ENCODE results near the gene TRERF1. TPM values are rescaled to one million over a fixed set of nuclear protein-coding genes. Genes with fewer than 3 reads are reported as not detected.

TRERF1 gene
- total RNA-seq, 2 donors from 2014 or later: 9.5 to 34.8 TPM

GRCh38 chr6:42419490-42420280, 32.0 kb downstream of the TRERF1 start:
- Histone ChIP-seq H3K27ac (no peak overlapping the region), H3K36me3 (no peaks in the 10 kb centered on the region), H3K27me3 (replicated peaks; ENCODE audit: insufficient read depth) (no peaks in the 10 kb centered on the region), H3K4me1 (replicated peaks) (no peaks in the 10 kb centered on the region), H3K9me3 (no peaks in the 10 kb centered on the region), H3K4me3 (no peak overlapping the region)
- TF ChIP-seq, protein P1, sequence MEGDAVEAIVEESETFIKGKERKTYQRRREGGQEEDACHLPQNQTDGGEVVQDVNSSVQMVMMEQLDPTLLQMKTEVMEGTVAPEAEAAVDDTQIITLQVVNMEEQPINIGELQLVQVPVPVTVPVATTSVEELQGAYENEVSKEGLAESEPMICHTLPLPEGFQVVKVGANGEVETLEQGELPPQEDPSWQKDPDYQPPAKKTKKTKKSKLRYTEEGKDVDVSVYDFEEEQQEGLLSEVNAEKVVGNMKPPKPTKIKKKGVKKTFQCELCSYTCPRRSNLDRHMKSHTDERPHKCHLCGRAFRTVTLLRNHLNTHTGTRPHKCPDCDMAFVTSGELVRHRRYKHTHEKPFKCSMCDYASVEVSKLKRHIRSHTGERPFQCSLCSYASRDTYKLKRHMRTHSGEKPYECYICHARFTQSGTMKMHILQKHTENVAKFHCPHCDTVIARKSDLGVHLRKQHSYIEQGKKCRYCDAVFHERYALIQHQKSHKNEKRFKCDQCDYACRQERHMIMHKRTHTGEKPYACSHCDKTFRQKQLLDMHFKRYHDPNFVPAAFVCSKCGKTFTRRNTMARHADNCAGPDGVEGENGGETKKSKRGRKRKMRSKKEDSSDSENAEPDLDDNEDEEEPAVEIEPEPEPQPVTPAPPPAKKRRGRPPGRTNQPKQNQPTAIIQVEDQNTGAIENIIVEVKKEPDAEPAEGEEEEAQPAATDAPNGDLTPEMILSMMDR (IDR thresholded peaks at IDR 0.05): no peak
- TF ChIP-seq POLR2A (IDR thresholded peaks at IDR 0.05): no peak
- no peak for TF ChIP-seq POLR2AphosphoS5 (IDR thresholded peaks at IDR 0.05)
- intact Hi-C loops (cut with DNase I): no loop called here
- DNase-seq (ENCODE audit: low spot score): no peak
- 80% methylated on average over 6 of the region's 6 CpGs for WGBS

GRCh38 chr6:42418724-42419123, 33.0 kb downstream of the TRERF1 start:
- TF ChIP-seq, protein P1 (IDR thresholded peaks at IDR 0.05): no peak
- TF ChIP-seq POLR2A (IDR thresholded peaks at IDR 0.05) (no peak), POLR2AphosphoS5 (IDR thresholded peaks at IDR 0.05) (no peak)
- H3K27me3 ChIP-seq (replicated peaks; ENCODE audit: insufficient read depth): no peaks in the 10 kb centered on the region
- intact Hi-C loops (cut with DNase I): no loop called here
- no peak for DNase-seq (ENCODE audit: low spot score)
- no peak overlapping the region for H3K27ac ChIP-seq
- H3K4me3 ChIP-seq: no peak overlapping the region
- no peaks in the 10 kb centered on the region for H3K4me1 ChIP-seq (replicated peaks)
- 67% methylated on average over 4 of the region's 4 CpGs for WGBS
- no peaks in the 10 kb centered on the region for H3K36me3 ChIP-seq
- no peaks in the 10 kb centered on the region for H3K9me3 ChIP-seq

DNA sequence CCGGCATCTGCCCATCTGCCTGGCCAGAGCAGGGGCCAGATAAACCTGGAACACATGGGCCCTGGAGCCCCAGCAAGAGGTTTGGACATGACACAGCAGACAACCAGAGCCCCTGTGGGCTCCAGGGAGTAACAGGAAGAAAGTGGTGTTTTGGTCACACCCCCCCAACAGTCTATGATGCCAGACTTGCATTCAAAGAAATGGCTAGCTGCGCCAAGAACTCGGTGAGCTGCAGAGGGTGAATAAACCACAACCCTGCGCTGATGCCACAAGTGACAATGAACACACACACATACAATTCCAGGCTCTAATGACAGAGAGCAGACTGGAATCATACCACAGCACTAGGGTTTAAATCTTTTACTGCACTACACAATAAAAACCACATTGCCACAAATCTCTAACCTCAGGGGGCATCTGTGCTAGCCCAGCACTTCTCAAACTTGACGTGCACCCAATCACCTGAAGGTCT, 34.0 kb downstream of the TRERF1 start:
- Histone ChIP-seq H3K4me3 (no peak overlapping the region), H3K9me3 (no peaks in the 10 kb centered on the region), H3K4me1 (replicated peaks) (no peaks in the 10 kb centered on the region), H3K27me3 (replicated peaks; ENCODE audit: insufficient read depth) (no peaks in the 10 kb centered on the region), H3K36me3 (no peaks in the 10 kb centered on the region), H3K27ac (no peak overlapping the region)
- intact Hi-C loops (cut with DNase I): no loop called here
- TF ChIP-seq POLR2AphosphoS5 (IDR thresholded peaks at IDR 0.05) (no peak), POLR2A (IDR thresholded peaks at IDR 0.05) (no peak)
- TF ChIP-seq, protein P1 (IDR thresholded peaks at IDR 0.05): no peak
- no peak for DNase-seq (ENCODE audit: low spot score)
- 73% methylated on average over 5 of the region's 5 CpGs for WGBS

DNA sequence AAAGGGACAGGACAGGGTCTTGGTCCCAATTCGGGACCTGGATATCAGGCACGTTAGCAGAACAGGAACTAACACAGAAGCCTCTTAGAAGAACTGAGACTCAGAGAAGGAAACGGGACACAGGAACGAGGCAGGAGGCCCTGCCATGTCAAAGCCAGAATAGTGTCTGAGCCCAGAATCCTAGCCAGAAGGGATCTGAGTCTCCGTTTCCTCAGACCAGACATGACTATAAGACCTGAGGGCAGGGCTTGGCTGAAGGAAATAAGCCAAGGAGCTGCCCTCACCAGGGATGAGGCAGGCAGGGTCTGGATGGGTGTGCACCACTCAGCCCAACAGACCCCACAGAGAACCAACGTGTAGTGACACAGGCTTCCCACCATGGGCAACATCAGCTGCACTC, 40.3 kb downstream of the TRERF1 start:
- DNase-seq (ENCODE audit: low spot score): no peak
- no peaks in the 10 kb centered on the region for H3K36me3 ChIP-seq
- 81% methylated on average over 6 of the region's 6 CpGs for WGBS
- intact Hi-C loops (cut with DNase I): no loop called here
- TF ChIP-seq POLR2A (IDR thresholded peaks at IDR 0.05) (no peak), POLR2AphosphoS5 (IDR thresholded peaks at IDR 0.05) (no peak)
- TF ChIP-seq, protein P1 (IDR thresholded peaks at IDR 0.05): no peak
- no peaks in the 10 kb centered on the region for H3K9me3 ChIP-seq
- no peak overlapping the region for H3K27ac ChIP-seq
- H3K4me3 ChIP-seq: no peak overlapping the region
- no peaks in the 10 kb centered on the region for H3K27me3 ChIP-seq (replicated peaks; ENCODE audit: insufficient read depth)
- H3K4me1 ChIP-seq (replicated peaks): no peaks in the 10 kb centered on the region

DNA sequence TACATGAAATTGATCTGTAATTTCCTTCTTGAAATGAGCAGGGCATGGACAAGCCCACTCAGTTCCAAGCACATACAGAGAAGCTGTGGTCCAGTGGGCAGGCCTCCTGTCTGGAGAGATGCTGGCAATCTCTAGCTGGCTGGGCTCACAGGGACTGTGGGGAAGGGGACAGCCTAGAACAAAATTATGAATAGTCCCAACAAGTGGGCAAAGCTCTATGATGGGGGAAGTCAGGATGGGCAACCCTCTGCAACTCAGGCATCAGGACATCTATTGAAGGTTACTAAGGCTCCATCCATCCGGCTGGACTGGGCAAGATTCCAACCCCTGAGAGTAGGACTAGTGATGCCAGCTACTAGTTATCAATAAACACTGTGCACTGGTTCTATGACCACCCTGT, 40.9 kb downstream of the TRERF1 start:
- WGBS: 88% methylated on average over 1 of the region's 1 CpG
- no peaks in the 10 kb centered on the region for H3K27me3 ChIP-seq (replicated peaks; ENCODE audit: insufficient read depth)
- H3K36me3 ChIP-seq: no peaks in the 10 kb centered on the region
- intact Hi-C loops (cut with DNase I): no loop called here
- H3K4me1 ChIP-seq (replicated peaks): no peaks in the 10 kb centered on the region
- no peaks in the 10 kb centered on the region for H3K9me3 ChIP-seq
- H3K27ac ChIP-seq: no peak overlapping the region
- DNase-seq (ENCODE audit: low spot score): no peak
- H3K4me3 ChIP-seq: no peak overlapping the region
- TF ChIP-seq, protein P1 (IDR thresholded peaks at IDR 0.05): no peak
- TF ChIP-seq POLR2AphosphoS5 (IDR thresholded peaks at IDR 0.05) (no peak), POLR2A (IDR thresholded peaks at IDR 0.05) (no peak)

Data from prostate gland (tissue), 2 donors.